ENCODE results near the gene EIF2A.

Gene EIF2A

DNA sequence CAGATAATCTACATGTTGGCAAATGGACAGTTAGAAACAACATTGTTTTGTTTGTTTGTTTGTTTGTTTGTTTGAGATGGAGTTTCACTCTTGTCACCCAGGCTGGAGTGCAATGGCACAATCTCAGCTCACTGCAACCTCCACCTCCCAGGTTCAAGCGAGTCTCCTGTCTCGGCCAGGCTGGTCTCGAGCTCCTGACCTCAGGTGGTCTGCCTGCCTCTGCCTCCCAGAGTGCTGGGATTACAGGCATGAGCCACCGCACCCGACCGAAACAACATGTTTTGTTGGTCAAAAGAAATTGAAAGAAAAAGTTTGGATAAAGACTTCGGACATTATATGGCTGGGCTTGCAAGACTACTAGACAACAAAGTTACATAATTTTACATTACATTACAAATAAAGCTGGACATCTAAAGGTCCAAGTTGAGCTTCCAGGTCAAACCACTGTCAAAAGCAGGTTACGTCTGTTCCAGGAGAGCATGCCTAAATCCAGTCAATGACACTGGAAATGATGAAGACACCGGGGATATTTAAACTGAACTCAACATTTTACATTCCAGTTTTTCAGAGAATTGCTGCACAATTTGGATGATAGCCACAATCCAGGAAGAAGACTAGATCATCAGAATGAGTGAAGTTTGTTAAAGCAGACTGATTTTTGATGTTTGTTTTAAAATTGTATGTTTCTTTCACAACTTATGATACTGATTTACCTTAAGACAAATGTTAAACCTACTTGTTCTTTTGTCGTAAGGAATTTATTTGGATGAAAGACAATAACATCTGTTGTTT lies 18.9 kb upstream of the EIF2A start:
- TF ChIP-seq, protein P1, sequence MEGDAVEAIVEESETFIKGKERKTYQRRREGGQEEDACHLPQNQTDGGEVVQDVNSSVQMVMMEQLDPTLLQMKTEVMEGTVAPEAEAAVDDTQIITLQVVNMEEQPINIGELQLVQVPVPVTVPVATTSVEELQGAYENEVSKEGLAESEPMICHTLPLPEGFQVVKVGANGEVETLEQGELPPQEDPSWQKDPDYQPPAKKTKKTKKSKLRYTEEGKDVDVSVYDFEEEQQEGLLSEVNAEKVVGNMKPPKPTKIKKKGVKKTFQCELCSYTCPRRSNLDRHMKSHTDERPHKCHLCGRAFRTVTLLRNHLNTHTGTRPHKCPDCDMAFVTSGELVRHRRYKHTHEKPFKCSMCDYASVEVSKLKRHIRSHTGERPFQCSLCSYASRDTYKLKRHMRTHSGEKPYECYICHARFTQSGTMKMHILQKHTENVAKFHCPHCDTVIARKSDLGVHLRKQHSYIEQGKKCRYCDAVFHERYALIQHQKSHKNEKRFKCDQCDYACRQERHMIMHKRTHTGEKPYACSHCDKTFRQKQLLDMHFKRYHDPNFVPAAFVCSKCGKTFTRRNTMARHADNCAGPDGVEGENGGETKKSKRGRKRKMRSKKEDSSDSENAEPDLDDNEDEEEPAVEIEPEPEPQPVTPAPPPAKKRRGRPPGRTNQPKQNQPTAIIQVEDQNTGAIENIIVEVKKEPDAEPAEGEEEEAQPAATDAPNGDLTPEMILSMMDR (IDR thresholded peaks at IDR 0.05; ENCODE audit: low read depth, low read length, missing control alignments), result no peak
- DNase-seq (ENCODE audit: low read depth), result no peak
- no peak overlapping the region for H3K4me3 ChIP-seq (ENCODE audit: low read depth, low read length)

DNA sequence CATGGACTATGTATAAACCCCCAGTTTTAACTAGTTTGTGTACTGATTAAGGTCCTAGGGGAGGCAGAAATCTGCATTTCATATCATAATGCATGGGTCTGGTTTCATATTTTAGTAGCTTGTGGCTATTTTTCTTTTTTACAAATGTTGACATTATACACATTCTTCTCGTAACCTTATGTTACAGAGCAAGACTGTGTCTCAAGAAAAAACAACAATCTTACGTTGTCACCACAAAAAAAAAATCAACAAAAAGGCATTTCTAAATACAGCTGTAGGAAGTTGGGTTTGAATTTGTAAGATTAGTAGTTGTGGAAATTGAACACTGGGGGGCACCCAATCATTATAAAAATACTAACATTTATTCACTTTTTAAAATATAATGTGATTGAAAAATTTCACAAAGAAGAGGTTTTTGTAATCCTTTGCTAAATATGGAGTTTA lies 18.2 kb upstream of the EIF2A start:
- no peak overlapping the region for H3K4me3 ChIP-seq (ENCODE audit: low read depth, low read length)
- no peak for DNase-seq (ENCODE audit: low read depth)
- TF ChIP-seq, protein P1 (IDR thresholded peaks at IDR 0.05; ENCODE audit: low read depth, low read length, missing control alignments), result peak; percentile 23

DNA sequence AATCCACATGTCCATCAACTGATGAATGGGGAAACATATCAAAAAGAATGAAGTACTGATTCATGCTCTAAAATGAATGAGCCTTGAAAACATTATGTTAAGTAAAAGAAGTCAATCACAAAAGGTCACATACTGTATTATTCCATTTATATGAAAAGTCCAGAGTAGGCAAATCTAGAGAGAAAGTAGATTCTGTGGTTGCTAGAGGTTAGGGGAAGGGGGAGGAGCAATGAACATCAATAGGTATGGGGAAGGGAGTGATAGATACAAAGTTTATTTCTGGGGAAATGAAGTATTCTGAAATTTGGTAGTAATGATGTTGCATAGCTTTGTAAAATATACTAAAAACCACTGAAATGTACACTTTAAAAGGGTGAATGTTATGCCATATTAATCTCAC lies 14.8 kb upstream of the EIF2A start:
- no peak for DNase-seq (ENCODE audit: low read depth)
- no peak overlapping the region for H3K4me3 ChIP-seq (ENCODE audit: low read depth, low read length)
- TF ChIP-seq, protein P1 (IDR thresholded peaks at IDR 0.05; ENCODE audit: low read depth, low read length, missing control alignments), result no peak

DNA sequence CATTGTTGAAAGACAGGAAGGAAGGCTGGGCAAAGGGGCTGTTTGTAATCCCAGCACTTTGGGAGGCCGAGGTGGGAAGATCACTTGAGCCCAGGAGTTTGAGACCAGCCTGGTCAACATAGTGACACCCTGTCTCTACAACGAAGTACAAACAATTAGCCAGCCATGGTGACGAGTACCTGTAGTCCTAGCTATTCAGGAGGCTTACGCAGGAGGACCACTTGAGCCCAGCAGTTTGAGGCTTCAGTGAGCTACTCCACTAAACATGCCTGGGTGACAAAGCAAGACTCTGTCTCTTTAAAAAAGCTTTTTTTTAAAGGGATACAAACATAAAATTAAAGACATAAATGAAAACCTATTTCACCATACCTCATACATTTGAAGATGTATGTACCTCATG lies 11.4 kb upstream of the EIF2A start:
- DNase-seq (ENCODE audit: low read depth), result no peak
- no peak overlapping the region for H3K4me3 ChIP-seq (ENCODE audit: low read depth, low read length)
- TF ChIP-seq, protein P1 (IDR thresholded peaks at IDR 0.05; ENCODE audit: low read depth, low read length, missing control alignments), result no peak

DNA sequence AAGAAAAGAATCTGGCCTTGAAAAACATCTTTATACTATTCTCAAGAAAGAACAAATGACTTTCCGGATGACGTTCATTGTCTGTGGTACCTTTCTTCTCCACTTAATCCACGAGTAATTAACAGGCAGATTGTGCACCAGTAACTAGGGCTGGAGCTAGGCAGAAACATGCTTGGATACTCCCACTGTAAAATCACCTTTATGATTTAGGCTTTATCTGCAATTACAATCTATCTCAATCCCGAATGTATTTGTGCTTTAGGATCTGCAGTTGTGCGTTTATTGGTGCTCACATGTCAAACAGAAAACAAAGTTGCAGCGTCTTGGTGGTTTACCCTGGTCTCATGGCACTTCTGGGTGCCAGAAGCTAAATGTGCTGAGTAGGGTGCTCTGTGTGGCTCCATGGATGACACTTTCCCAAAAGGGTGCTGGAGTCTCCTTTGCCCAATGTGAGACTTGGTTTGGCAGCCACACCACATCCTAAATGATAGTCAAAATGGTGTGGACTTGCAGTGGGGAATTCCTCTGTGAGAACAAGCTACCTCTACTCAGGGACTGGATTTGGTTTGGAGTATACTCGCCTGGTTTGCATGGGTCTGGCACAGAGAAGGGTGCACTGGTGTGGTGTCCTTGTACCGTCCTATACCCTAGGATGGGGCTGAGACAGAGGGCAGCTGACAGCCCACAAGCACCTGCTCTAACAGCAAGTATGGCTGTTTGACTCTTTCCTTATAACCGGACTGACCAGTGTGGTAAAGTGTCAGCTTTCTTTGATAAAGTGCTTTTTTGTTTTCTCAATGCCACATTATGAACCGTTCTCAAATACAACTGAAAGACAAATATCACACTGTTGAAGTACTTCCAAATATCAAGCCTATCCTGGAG lies 8.0 kb upstream of the EIF2A start:
- no peak for DNase-seq (ENCODE audit: low read depth)
- TF ChIP-seq, protein P1 (IDR thresholded peaks at IDR 0.05; ENCODE audit: low read depth, low read length, missing control alignments), result no peak
- H3K4me3 ChIP-seq (ENCODE audit: low read depth, low read length), result no peak overlapping the region

DNA sequence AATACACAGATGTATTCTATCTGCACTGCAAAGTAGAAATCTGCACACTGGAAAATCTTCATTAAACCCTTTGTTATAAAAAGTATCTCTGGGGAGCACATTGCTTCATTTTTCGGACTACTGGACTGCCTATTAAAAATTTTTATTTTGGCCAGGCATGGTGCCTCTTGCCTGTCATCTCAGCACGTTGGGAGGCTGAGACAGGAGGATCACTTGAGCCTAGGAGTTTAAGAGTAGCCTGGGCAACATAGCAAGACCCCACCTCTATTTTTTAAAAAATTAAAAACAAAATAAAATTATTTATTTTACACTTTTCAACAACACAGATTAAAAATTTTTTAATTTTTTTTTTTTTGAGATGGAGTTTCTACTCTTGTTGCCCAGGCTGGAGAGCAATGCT lies 6.3 kb upstream of the EIF2A start:
- TF ChIP-seq, protein P1 (IDR thresholded peaks at IDR 0.05; ENCODE audit: low read depth, low read length, missing control alignments), result no peak
- no peak for DNase-seq (ENCODE audit: low read depth)
- H3K4me3 ChIP-seq (ENCODE audit: low read depth, low read length), result no peak overlapping the region
